GM10266 (cell line): ENCODE data around the gene PCDHGA3.
A peak's percentile ranks its signal among the peaks of the same experiment; 100 is the strongest.
"Not testable (repeated sequence)": the region's sequence is repeated elsewhere in the genome, so short reads cannot be mapped to it uniquely, and the experiment has no call there.

Experiments
- DNase-seq: peaks from one replicate; pipeline ENCODE4 v3.0.0; 2012; ENCODE audit errors: extremely low spot score
- CTCF ChIP-seq: IDR thresholded peaks from 2 replicates; pipeline ENCODE4 v1.5.1; 2012; ENCODE audit warnings: mild to moderate bottlenecking, low read depth; ENCODE audit not compliant: control insufficient read depth, insufficient read depth; ENCODE audit errors: missing control alignments

The PCDHGA3 gene

GRCh38 chr5:141320225-141321169 lies 23.1 kb upstream of the PCDHGA3 start, which contains the start of gene TAF7:
Gene TAF7, minus strand, starts transcription at chr5:141320784. Its CDS starts 740 bp downstream, at chr5:141320044.
- peak; percentile 97 for TF ChIP-seq CTCF
- peak; percentile 93 for DNase-seq

- DNase-seq = no peak
- TF ChIP-seq CTCF = no peak
Measured at GRCh38 chr5:141322261-141322660, 21.4 kb upstream of the PCDHGA3 start.

GRCh38 chr5:141326088-141326854 lies 17.4 kb upstream of the PCDHGA3 start:
- peak; percentile 70 for DNase-seq
- TF ChIP-seq CTCF = peak; percentile 50

- no peak for DNase-seq
- no peak for TF ChIP-seq CTCF
Measured at GRCh38 chr5:141328231-141328630, 15.4 kb upstream of the PCDHGA3 start.

- no peak for DNase-seq
- peak; percentile 29 for TF ChIP-seq CTCF
Measured at GRCh38 chr5:141330299-141331080, 13.1 kb upstream of the PCDHGA3 start, which contains the start of gene PCDHGA1. Gene PCDHGA1, plus strand, starts transcription at chr5:141330514.

- DNase-seq = not testable (repeated sequence)
Measured at GRCh38 chr5:141332571-141332970, 11.1 kb upstream of the PCDHGA3 start.
